Measurements from ENCODE around the gene RAD9A. TPM values are rescaled to one million over a fixed set of nuclear protein-coding genes. Genes with fewer than 3 reads are reported as not detected.

The RAD9A gene
- polyA plus RNA-seq, 3 donors, result 3.7 to 31.7 (median 3.8) TPM

- Mint-ChIP-seq H3K9me3 (peaks cover 0 to 2% (median 0%) of the 10 kb centered on the region in 7 donors), H3K27ac (no peak overlapping the region), H3K36me3 (peaks cover 38 to 63% of the 10 kb centered on the region in 2 donors), H3K27me3 (ENCODE audit: low read depth in 3 of 3) (no peaks in the 10 kb centered on the region), H3K4me3 (no peak overlapping the region), H3K4me1 (peaks cover 20% of the 10 kb centered on the region)
- TF ChIP-seq CTCF (IDR thresholded peaks at IDR 0.05), result no peak
- Histone ChIP-seq H2AFZ (ENCODE audit: insufficient read depth, low read depth, low read length, poor library complexity, severe bottlenecking) (no peak overlapping the region), H4K20me1 (ENCODE audit: insufficient read depth, low read length) (peaks cover 42% of the 10 kb centered on the region), H3K9me3 (replicated peaks in 1 of 2; ENCODE audit: control insufficient read depth in 1 of 2, insufficient read depth in 1 of 2, low read length in 2 of 2) (no peaks in the 10 kb centered on the region), H3K9ac (ENCODE audit: insufficient read depth, low read length, poor library complexity, severe bottlenecking) (no peak overlapping the region), H3K4me2 (replicated peaks; ENCODE audit: extremely low read depth, low read length, poor library complexity, severe bottlenecking) (no peak overlapping the region), H3K27ac (ENCODE audit: low read depth in 1 of 2, low read length in 2 of 2) (no peak overlapping the region), H3K79me2 (ENCODE audit: insufficient read depth, low read length) (peaks cover 16% of the 10 kb centered on the region), H3K36me3 (replicated peaks in 1 of 2; ENCODE audit: control insufficient read depth in 1 of 2, insufficient read depth in 2 of 2, low read length in 2 of 2) (peaks cover 44 to 64% of the 10 kb centered on the region in 2 donors), H3K27me3 (ENCODE audit: control insufficient read depth in 2 of 2, insufficient read depth in 2 of 2, low read length in 2 of 2) (no peaks in the 10 kb centered on the region), H3K4me1 (ENCODE audit: control insufficient read depth in 1 of 2, insufficient read depth in 2 of 2, low read length in 2 of 2) (peaks cover 24 to 26% of the 10 kb centered on the region in 2 donors), H3K4me3 (replicated peaks in 1 of 3; ENCODE audit: low read depth in 2 of 3, low read length in 3 of 3) (no peak overlapping the region)
- DNase-seq, result no peak
- 98% methylated on average over 13 of the region's 22 CpGs for WGBS (ENCODE audit: insufficient coverage)
- intact Hi-C loops (cut with micrococcal nuclease), result no loop called here
These were observed 41.0 kb downstream of the RAD9A start for GRCh38 chr11:67432655-67433349.

- Histone ChIP-seq H3K27me3 (ENCODE audit: control insufficient read depth in 2 of 2, insufficient read depth in 2 of 2, low read length in 2 of 2) (no peaks in the 10 kb centered on the region), H3K4me3 (replicated peaks in 1 of 3; ENCODE audit: low read depth in 2 of 3, low read length in 3 of 3) (no peak overlapping the region), H3K4me2 (replicated peaks; ENCODE audit: extremely low read depth, low read length, poor library complexity, severe bottlenecking) (no peak overlapping the region), H3K9me3 (replicated peaks in 1 of 2; ENCODE audit: control insufficient read depth in 1 of 2, insufficient read depth in 1 of 2, low read length in 2 of 2) (no peaks in the 10 kb centered on the region), H3K9ac (ENCODE audit: insufficient read depth, low read length, poor library complexity, severe bottlenecking) (no peak overlapping the region), H3K27ac (ENCODE audit: low read depth in 1 of 2, low read length in 2 of 2) (no peak overlapping the region), H3K79me2 (ENCODE audit: insufficient read depth, low read length) (peaks cover 12% of the 10 kb centered on the region), H3K36me3 (replicated peaks in 1 of 2; ENCODE audit: control insufficient read depth in 1 of 2, insufficient read depth in 2 of 2, low read length in 2 of 2) (peaks cover 47 to 72% of the 10 kb centered on the region in 2 donors), H3K4me1 (ENCODE audit: control insufficient read depth in 1 of 2, insufficient read depth in 2 of 2, low read length in 2 of 2) (peaks cover 21 to 22% of the 10 kb centered on the region in 2 donors), H4K20me1 (ENCODE audit: insufficient read depth, low read length) (peaks cover 52% of the 10 kb centered on the region), H2AFZ (ENCODE audit: insufficient read depth, low read depth, low read length, poor library complexity, severe bottlenecking) (no peak overlapping the region)
- WGBS (ENCODE audit: insufficient coverage), result 74% methylated on average over 11 of the region's 22 CpGs
- peaks cover 18% of the 10 kb centered on the region for H3K4me1 Mint-ChIP-seq
- intact Hi-C loops (cut with micrococcal nuclease), result no loop called here
- TF ChIP-seq CTCF (IDR thresholded peaks at IDR 0.05), result no peak
- peaks cover 0 to under 1% (median 0%) of the 10 kb centered on the region in 7 donors for H3K9me3 Mint-ChIP-seq
- H3K4me3 Mint-ChIP-seq, result no peak overlapping the region
- no peak overlapping the region for H3K27ac Mint-ChIP-seq
- no peak for DNase-seq
- peaks cover 40 to 64% of the 10 kb centered on the region in 2 donors for H3K36me3 Mint-ChIP-seq
- H3K27me3 Mint-ChIP-seq (ENCODE audit: low read depth in 3 of 3), result no peaks in the 10 kb centered on the region
These were observed 42.0 kb downstream of the RAD9A start for GRCh38 chr11:67433536-67434394.

Measured in CD14-positive monocyte (primary cell).